Measurements from ENCODE around the gene CFAP57. TPM values are rescaled to one million over a fixed set of nuclear protein-coding genes. Genes with fewer than 3 reads are reported as not detected.

Gene CFAP57
- total and polyA plus RNA-seq, 2 of the 13 experiments (the other 11 are each of a cell fraction or from before 2014, with no cell fraction given) = 0.01 TPM; not detected in 1

DNA sequence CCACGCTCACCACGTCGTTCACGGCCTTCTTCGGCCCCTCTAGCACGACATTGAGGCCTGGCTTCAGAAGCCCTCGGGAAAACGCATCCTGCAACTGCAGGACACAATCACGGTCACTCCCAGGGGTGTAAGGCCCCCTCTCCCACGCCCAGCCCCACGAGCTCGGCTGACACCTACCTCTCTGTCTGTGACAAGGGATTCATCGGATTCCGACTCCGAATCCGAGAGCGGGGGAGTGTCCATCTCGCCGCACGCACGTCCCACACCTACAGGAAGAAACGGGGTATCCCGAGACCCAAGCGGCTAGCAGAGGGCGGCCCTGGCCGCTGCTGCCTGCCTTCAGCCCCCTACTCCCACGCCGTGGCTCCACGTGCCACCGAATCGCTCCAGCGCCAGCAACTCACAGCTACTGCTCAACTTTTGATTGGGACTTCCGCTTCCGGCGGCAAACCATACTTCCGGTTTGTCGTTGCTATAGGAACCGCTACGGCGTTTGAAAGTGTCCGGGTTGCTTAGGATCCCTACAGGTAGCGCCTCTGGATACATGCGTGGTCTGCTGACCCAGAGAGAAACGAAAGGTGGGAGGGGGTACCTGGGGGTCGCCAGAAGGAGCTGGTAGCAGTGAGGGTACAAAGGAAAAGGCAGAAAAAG, at the start of gene CFAP57, which contains the start of gene EBNA1BP2 (continued):
- TF ChIP-seq, protein P1, sequence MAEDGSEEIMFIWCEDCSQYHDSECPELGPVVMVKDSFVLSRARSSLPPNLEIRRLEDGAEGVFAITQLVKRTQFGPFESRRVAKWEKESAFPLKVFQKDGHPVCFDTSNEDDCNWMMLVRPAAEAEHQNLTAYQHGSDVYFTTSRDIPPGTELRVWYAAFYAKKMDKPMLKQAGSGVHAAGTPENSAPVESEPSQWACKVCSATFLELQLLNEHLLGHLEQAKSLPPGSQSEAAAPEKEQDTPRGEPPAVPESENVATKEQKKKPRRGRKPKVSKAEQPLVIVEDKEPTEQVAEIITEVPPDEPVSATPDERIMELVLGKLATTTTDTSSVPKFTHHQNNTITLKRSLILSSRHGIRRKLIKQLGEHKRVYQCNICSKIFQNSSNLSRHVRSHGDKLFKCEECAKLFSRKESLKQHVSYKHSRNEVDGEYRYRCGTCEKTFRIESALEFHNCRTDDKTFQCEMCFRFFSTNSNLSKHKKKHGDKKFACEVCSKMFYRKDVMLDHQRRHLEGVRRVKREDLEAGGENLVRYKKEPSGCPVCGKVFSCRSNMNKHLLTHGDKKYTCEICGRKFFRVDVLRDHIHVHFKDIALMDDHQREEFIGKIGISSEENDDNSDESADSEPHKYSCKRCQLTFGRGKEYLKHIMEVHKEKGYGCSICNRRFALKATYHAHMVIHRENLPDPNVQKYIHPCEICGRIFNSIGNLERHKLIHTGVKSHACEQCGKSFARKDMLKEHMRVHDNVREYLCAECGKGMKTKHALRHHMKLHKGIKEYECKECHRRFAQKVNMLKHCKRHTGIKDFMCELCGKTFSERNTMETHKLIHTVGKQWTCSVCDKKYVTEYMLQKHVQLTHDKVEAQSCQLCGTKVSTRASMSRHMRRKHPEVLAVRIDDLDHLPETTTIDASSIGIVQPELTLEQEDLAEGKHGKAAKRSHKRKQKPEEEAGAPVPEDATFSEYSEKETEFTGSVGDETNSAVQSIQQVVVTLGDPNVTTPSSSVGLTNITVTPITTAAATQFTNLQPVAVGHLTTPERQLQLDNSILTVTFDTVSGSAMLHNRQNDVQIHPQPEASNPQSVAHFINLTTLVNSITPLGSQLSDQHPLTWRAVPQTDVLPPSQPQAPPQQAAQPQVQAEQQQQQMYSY (CRISPR knock-in tag; IDR thresholded peaks at IDR 0.05) = peak; percentile 38; the same call in 1 of the 2 replicates
- TF ChIP-seq CREB1 (IDR thresholded peaks at IDR 0.05) (no peak), CREB1 (CRISPR knock-in tag; IDR thresholded peaks at IDR 0.05) (peak; percentile 73), ATF7 (IDR thresholded peaks at IDR 0.05) (no peak), ATF7 (CRISPR knock-in tag; IDR thresholded peaks at IDR 0.05) (no peak), ARNTL (CRISPR knock-in tag; IDR thresholded peaks at IDR 0.05) (peak; percentile 57), SALL1 (CRISPR knock-in tag; IDR thresholded peaks at IDR 0.05) (peak; percentile 74), KDM2A (CRISPR knock-in tag; IDR thresholded peaks at IDR 0.05; ENCODE audit: borderline replicate concordance, low read depth) (peak; percentile 50; the same call in 1 of the 2 replicates), ZMYM4 (CRISPR knock-in tag; IDR thresholded peaks at IDR 0.05) (peak; percentile 66; the same call in 1 of the 2 replicates), ZNF446 (CRISPR knock-in tag; IDR thresholded peaks at IDR 0.05) (no peak), EEA1 (CRISPR knock-in tag; IDR thresholded peaks at IDR 0.05; ENCODE audit: borderline replicate concordance) (no peak), PRPF4 (IDR thresholded peaks at IDR 0.05; ENCODE audit: low read depth, low read length, poor library complexity, severe bottlenecking) (no peak), MAFF (IDR thresholded peaks at IDR 0.05; ENCODE audit: low read depth, low read length) (no peak), ZFY (CRISPR knock-in tag; IDR thresholded peaks at IDR 0.05) (peak; percentile 78)
- TF ChIP-seq, protein P2, sequence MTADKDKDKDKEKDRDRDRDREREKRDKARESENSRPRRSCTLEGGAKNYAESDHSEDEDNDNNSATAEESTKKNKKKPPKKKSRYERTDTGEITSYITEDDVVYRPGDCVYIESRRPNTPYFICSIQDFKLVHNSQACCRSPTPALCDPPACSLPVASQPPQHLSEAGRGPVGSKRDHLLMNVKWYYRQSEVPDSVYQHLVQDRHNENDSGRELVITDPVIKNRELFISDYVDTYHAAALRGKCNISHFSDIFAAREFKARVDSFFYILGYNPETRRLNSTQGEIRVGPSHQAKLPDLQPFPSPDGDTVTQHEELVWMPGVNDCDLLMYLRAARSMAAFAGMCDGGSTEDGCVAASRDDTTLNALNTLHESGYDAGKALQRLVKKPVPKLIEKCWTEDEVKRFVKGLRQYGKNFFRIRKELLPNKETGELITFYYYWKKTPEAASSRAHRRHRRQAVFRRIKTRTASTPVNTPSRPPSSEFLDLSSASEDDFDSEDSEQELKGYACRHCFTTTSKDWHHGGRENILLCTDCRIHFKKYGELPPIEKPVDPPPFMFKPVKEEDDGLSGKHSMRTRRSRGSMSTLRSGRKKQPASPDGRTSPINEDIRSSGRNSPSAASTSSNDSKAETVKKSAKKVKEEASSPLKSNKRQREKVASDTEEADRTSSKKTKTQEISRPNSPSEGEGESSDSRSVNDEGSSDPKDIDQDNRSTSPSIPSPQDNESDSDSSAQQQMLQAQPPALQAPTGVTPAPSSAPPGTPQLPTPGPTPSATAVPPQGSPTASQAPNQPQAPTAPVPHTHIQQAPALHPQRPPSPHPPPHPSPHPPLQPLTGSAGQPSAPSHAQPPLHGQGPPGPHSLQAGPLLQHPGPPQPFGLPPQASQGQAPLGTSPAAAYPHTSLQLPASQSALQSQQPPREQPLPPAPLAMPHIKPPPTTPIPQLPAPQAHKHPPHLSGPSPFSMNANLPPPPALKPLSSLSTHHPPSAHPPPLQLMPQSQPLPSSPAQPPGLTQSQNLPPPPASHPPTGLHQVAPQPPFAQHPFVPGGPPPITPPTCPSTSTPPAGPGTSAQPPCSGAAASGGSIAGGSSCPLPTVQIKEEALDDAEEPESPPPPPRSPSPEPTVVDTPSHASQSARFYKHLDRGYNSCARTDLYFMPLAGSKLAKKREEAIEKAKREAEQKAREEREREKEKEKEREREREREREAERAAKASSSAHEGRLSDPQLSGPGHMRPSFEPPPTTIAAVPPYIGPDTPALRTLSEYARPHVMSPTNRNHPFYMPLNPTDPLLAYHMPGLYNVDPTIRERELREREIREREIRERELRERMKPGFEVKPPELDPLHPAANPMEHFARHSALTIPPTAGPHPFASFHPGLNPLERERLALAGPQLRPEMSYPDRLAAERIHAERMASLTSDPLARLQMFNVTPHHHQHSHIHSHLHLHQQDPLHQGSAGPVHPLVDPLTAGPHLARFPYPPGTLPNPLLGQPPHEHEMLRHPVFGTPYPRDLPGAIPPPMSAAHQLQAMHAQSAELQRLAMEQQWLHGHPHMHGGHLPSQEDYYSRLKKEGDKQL (CRISPR knock-in tag; IDR thresholded peaks at IDR 0.05; ENCODE audit: low read depth) = no peak
- TF ChIP-seq, protein P3, sequence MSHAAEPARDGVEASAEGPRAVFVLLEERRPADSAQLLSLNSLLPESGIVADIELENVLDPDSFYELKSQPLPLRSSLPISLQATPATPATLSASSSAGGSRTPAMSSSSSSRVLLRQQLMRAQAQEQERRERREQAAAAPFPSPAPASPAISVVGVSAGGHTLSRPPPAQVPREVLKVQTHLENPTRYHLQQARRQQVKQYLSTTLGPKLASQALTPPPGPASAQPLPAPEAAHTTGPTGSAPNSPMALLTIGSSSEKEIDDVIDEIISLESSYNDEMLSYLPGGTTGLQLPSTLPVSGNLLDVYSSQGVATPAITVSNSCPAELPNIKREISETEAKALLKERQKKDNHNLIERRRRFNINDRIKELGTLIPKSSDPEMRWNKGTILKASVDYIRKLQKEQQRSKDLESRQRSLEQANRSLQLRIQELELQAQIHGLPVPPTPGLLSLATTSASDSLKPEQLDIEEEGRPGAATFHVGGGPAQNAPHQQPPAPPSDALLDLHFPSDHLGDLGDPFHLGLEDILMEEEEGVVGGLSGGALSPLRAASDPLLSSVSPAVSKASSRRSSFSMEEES (CRISPR knock-in tag; IDR thresholded peaks at IDR 0.05) = peak; percentile 38; the same call in 1 of the 2 replicates
- TF ChIP-seq, protein P4, sequence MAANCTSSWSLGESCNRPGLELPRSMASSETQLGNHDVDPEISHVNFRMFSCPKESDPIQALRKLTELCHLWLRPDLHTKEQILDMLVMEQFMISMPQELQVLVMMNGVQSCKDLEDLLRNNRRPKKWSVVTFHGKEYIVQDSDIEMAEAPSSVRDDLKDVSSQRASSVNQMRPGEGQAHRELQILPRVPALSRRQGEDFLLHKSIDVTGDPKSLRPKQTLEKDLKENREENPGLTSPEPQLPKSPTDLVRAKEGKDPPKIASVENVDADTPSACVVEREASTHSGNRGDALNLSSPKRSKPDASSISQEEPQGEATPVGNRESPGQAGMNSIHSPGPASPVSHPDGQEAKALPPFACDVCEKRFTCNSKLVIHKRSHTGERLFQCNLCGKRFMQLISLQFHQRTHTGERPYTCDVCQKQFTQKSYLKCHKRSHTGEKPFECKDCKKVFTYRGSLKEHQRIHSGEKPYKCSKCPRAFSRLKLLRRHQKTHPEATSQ (CRISPR knock-in tag; IDR thresholded peaks at IDR 0.05; ENCODE audit: borderline replicate concordance) = no peak
